Measurements from ENCODE around the gene UBE2G1. TPM values are rescaled to one million over a fixed set of nuclear protein-coding genes. Genes with fewer than 3 reads are reported as not detected.

UBE2G1 gene
- total and polyA plus RNA-seq, 2 of the 13 experiments (the other 11 are each of a cell fraction or from before 2014, with no cell fraction given) = 27.9 to 42.6 TPM

- TF ChIP-seq CERS6 (CRISPR knock-in tag; IDR thresholded peaks at IDR 0.05) (no peak), FOXJ3 (CRISPR knock-in tag; IDR thresholded peaks at IDR 0.05; ENCODE audit: borderline replicate concordance) (0 out of 2 replicates have a peak, but pooled peaks have one; percentile 47), MED8 (CRISPR knock-in tag; IDR thresholded peaks at IDR 0.05; ENCODE audit: insufficient replicate concordance) (no peak), TARDBP (CRISPR knock-in tag; IDR thresholded peaks at IDR 0.05) (no peak), FUBP1 (CRISPR knock-in tag; IDR thresholded peaks at IDR 0.05; ENCODE audit: borderline replicate concordance) (no peak), NR2F2 (IDR thresholded peaks at IDR 0.05; ENCODE audit: borderline replicate concordance, low read depth) (peak; percentile 48; the same call in 1 of the 2 replicates), DMAP1 (CRISPR knock-in tag; IDR thresholded peaks at IDR 0.05) (0 out of 2 replicates have a peak, but pooled peaks have one; percentile 21), LRRFIP1 (CRISPR knock-in tag; conservative IDR thresholded peaks at IDR 0.05) (no peak), ZNF17 (CRISPR knock-in tag; IDR thresholded peaks at IDR 0.05) (no peak), TAF1 (CRISPR knock-in tag; IDR thresholded peaks at IDR 0.05) (no peak), ARID4A (CRISPR knock-in tag; IDR thresholded peaks at IDR 0.05; ENCODE audit: borderline replicate concordance) (peak; percentile 54; the same call in 1 of the 2 replicates), ZNF512 (CRISPR knock-in tag; IDR thresholded peaks at IDR 0.05) (no peak), NR0B2 (CRISPR knock-in tag; IDR thresholded peaks at IDR 0.05) (no peak), RARA (CRISPR knock-in tag; IDR thresholded peaks at IDR 0.05) (peak; percentile 46), PHF20 (CRISPR knock-in tag; IDR thresholded peaks at IDR 0.05) (no peak), ZBTB7B (CRISPR knock-in tag; IDR thresholded peaks at IDR 0.05) (no peak), ZNF850 (CRISPR knock-in tag; conservative IDR thresholded peaks at IDR 0.05) (no peak)
These were observed 56.0 kb downstream of the UBE2G1 start (continued) for GRCh38 chr17:4310354-4311060.

Measured in HepG2 (cell line).